ENCODE measurements around the gene RPAIN. TPM values are rescaled to one million over a fixed set of nuclear protein-coding genes. Genes with fewer than 3 reads are reported as not detected.
A peak's percentile ranks its signal among the peaks of the same experiment; 100 is the strongest.

Gene RPAIN
- total and polyA plus RNA-seq, 2 donors (not counting 3 experiments of a cell fraction or from before 2014, with no cell fraction given), result 39.3 to 55.9 TPM

- peak overlapping the region; percentile 95 for H3K4me2 ChIP-seq (ENCODE audit: insufficient read depth, low read length)
- POLR2A ChIA-PET, result interaction anchor here (0.6 to 1.3 kb wide), 3 partner anchors 20 to 100 kb away, joined by 4 to 9 read pairs (median 5); partner anchors contain the start of genes C1QBP, DERL2 and MIS12
- peaks cover 5 to 12% of the 10 kb centered on the region in 2 experiments for H3K36me3 ChIP-seq (ENCODE audit: control insufficient read depth in 2 of 2, extremely low read depth in 1 of 2, insufficient read depth in 2 of 2, low read length in 2 of 2)
- CTCF ChIA-PET, result interaction anchor here (1.0 to 1.3 kb wide), 2 partner anchors 20 to 22 kb away, joined by 5 to 27 read pairs; partner anchors contain the start of gene C1QBP
- no peaks in the 10 kb centered on the region for H3K9me1 ChIP-seq (replicated peaks; ENCODE audit: control insufficient read depth, extremely low read depth, insufficient read depth, low read length)
- intact Hi-C loops (cut with micrococcal nuclease), result loop anchor here (1.0 to 5.0 kb wide), 4 partner anchors 20 to 172 kb away; partner anchors contain the start of genes C1QBP, DERL2, MIS12 and RABEP1
- peak; percentile 40 for FAIRE-seq
- TF ChIP-seq GATA2 (IDR thresholded peaks at IDR 0.05; ENCODE audit: insufficient read depth, insufficient read length, low read depth, low read length) (no peak), FOS (IDR thresholded peaks at IDR 0.05; ENCODE audit: borderline replicate concordance, insufficient read depth, low read length) (no peak), POLR2A (IDR thresholded peaks at IDR 0.05; ENCODE audit: low read depth, low read length) (no peak), MYC (IDR thresholded peaks at IDR 0.05; ENCODE audit: low read depth, low read length) (no peak), MAX (IDR thresholded peaks at IDR 0.05; ENCODE audit: insufficient read depth, insufficient read length) (no peak), CTCF (IDR thresholded peaks at IDR 0.05; ENCODE audit: extremely low read depth in 1 of 2, insufficient read depth in 1 of 2, low read depth in 1 of 2, low read length in 2 of 2) (no peak), POLR2AphosphoS5 (IDR thresholded peaks at IDR 0.05; ENCODE audit: insufficient read depth, low read depth, low read length) (no peak), JUN (IDR thresholded peaks at IDR 0.05; ENCODE audit: borderline replicate concordance, insufficient read depth, insufficient read length, low read depth) (no peak), EZH2 (IDR thresholded peaks at IDR 0.05; ENCODE audit: borderline replicate concordance, low read depth, low read length, severe bottlenecking) (no peak)
- peak overlapping the region; percentile 68 for H2AFZ ChIP-seq (ENCODE audit: low read depth, low read length)
- peak overlapping the region; percentile 66 to 94 (median 89) for H3K4me3 ChIP-seq (replicated peaks in 1 of 3; ENCODE audit: insufficient read depth in 1 of 3, low read depth in 1 of 3, low read length in 3 of 3)
- no peaks in the 10 kb centered on the region for H4K20me1 ChIP-seq (replicated peaks; ENCODE audit: control insufficient read depth, extremely low read depth, insufficient read depth, low read length)
- H3K4me1 ChIP-seq (ENCODE audit: control insufficient read depth, extremely low read depth, insufficient read depth, low read length), result peaks cover 17% of the 10 kb centered on the region
- dilution Hi-C loops (cut with MboI; ENCODE audit: extremely low pct_ligation_motif_present, low sequenced_read_pairs), result no loop called here
- peak overlapping the region; percentile 79 for H3K27ac ChIP-seq (ENCODE audit: insufficient read depth, low read depth, low read length)
- DNase-seq (ENCODE audit: low read depth, low spot score), result peak; percentile 89
- peak overlapping the region; percentile 91 for H3K9ac ChIP-seq (replicated peaks; ENCODE audit: extremely low read depth, insufficient read depth, low read length)
- no TSS peak for BruUV-seq (replicated peaks)
- H3K79me2 ChIP-seq (ENCODE audit: control insufficient read depth, insufficient read depth, low read length), result peaks cover 54% of the 10 kb centered on the region
- no peaks in the 10 kb centered on the region for H3K9me3 ChIP-seq (replicated peaks; ENCODE audit: control insufficient read depth, insufficient read depth, low read length)
- no peaks in the 10 kb centered on the region for H3K27me3 ChIP-seq (ENCODE audit: control insufficient read depth in 2 of 2, insufficient read depth in 2 of 2, low read length in 2 of 2)
Observed at GRCh38 chr17:5418858-5419355, 1.1 kb upstream of the RPAIN start.
